H1 (cell line): ENCODE measurements around the gene EPB41L3. TPM values are rescaled to one million over a fixed set of nuclear protein-coding genes. Genes with fewer than 3 reads are reported as not detected.
A peak's percentile ranks its signal among the peaks of the same experiment; 100 is the strongest.

ENCODE experiments used
- CTCF ChIA-PET: fragments of 300-600 bp; sonication (Branson Sonifier 250); formaldehyde crosslinking; loops from one replicate; lab custom pipeline; 2021; ENCODE audit not compliant: partially characterized antibody; lab: Charles Lee
- POLR2A ChIA-PET: fragments of 300-600 bp; sonication (Branson Sonifier 250); formaldehyde crosslinking; loops from one replicate; lab custom pipeline; 2021; ENCODE audit warnings: inconsistent platforms; ENCODE audit not compliant: partially characterized antibody; lab: Charles Lee
- DNase-seq, 2 experiments: peaks; one replicate each; pipeline versions ENCODE4 v3.0.0 to v3.0.0-alpha.2; 2010 to 2022; ENCODE audit warnings: low spot score in 2 of 2, low read depth in 1 of 2, mixed read lengths in 1 of 2
- FAIRE-seq: peaks from 2 replicates; lab custom pipeline; 2011; peaks lifted over from hg19 to GRCh38; lab: Jason Lieb, UNC
- H2AFZ ChIP-seq: 2 replicates; pipeline ENCODE4 v1.8.1; 2012; ENCODE audit warnings: low read length, inconsistent platforms
- H2AK5ac ChIP-seq: 2 replicates; pipeline ENCODE4 v1.6.1; 2013; ENCODE audit warnings: low read depth, low read length
- H2BK120ac ChIP-seq: replicated peaks from 2 replicates; pipeline ENCODE3; 2013; ENCODE audit warnings: low read depth, low read length, inconsistent platforms
- H2BK12ac ChIP-seq: 2 replicates; pipeline ENCODE4 v1.6.1; 2013; ENCODE audit warnings: low read depth, low read length
- H2BK15ac ChIP-seq: 2 replicates; pipeline ENCODE4 v1.6.1; 2013; ENCODE audit warnings: low read length
- H2BK20ac ChIP-seq: 2 replicates; pipeline ENCODE4 v1.6.1; 2013; ENCODE audit warnings: low read length
- H2BK5ac ChIP-seq: 2 replicates; pipeline ENCODE4 v1.6.1; 2013; ENCODE audit warnings: low read depth, low read length
- H3K14ac ChIP-seq: 2 replicates; pipeline ENCODE4 v1.6.1; 2013; ENCODE audit warnings: inconsistent platforms; ENCODE audit not compliant: insufficient read length
- H3K18ac ChIP-seq: 2 replicates; pipeline ENCODE4 v1.6.1; 2013; ENCODE audit warnings: low read length; ENCODE audit errors: extremely low read depth
- H3K23ac ChIP-seq: 2 replicates; pipeline ENCODE4 v1.6.1; 2013; ENCODE audit warnings: inconsistent platforms; ENCODE audit not compliant: insufficient read length
- H3K23me2 ChIP-seq: 2 replicates; pipeline ENCODE4 v1.6.1; 2013; ENCODE audit warnings: low read depth, low read length
- H3K27ac ChIP-seq: 2 replicates; pipeline ENCODE4 v1.6.1; 2011; ENCODE audit warnings: low read depth, low read length, inconsistent platforms
- H3K27me3 ChIP-seq, 4 experiments: replicated peaks in 1 of 4; 1 replicate in 1 of 4; 2 replicates in 3 of 4; pipeline versions ENCODE4 v1.6.1 to v1.8.1; 2011 to 2013; ENCODE audit warnings: low read length in 3 of 4, mild to moderate bottlenecking in 3 of 4, inconsistent platforms in 2 of 4, mixed read lengths in 2 of 4, moderate library complexity in 1 of 4; ENCODE audit not compliant: control insufficient read depth in 3 of 4, insufficient read depth in 3 of 4; ENCODE audit errors: extremely low read depth in 1 of 4
- H3K36me3 ChIP-seq, 4 experiments: 2 replicates each; pipeline versions ENCODE4 v1.6.1 to v1.8.1; 2011 to 2013; ENCODE audit warnings: mild to moderate bottlenecking in 4 of 4, low read length in 3 of 4, moderate library complexity in 2 of 4, control low read depth in 1 of 4, inconsistent platforms in 1 of 4; ENCODE audit not compliant: insufficient read depth in 4 of 4, control insufficient read depth in 2 of 4
- H3K4ac ChIP-seq: replicated peaks from 2 replicates; pipeline ENCODE3; 2013; ENCODE audit warnings: low read length, low read depth, mixed read lengths, inconsistent platforms; ENCODE audit not compliant: insufficient read length
- H3K4me1 ChIP-seq, 4 experiments: replicated peaks in 1 of 4; 1 replicate in 1 of 4; 2 replicates in 3 of 4; pipeline versions ENCODE4 v1.6.1 to v1.8.1; 2011 to 2013; ENCODE audit warnings: low read length in 3 of 4, inconsistent platforms in 2 of 4, mixed read lengths in 1 of 4; ENCODE audit not compliant: insufficient read depth in 4 of 4, control insufficient read depth in 3 of 4
- H3K4me2 ChIP-seq, 2 experiments: 2 replicates each; pipeline versions ENCODE4 v1.6.1 to v1.8.1; 2011 to 2013; ENCODE audit warnings: low read depth in 2 of 2, low read length in 2 of 2, control low read depth in 1 of 2, inconsistent platforms in 1 of 2, mild to moderate bottlenecking in 1 of 2; ENCODE audit not compliant: insufficient read depth in 1 of 2
- H3K4me3 ChIP-seq, 4 experiments: fragments of 200-600, 300-600 bp in 1 of 4; sonication (generic), shearing (Covaris generic), sonication (Bioruptor Twin) in 1 of 4; 2 replicates each; pipeline versions ENCODE4 v1.5.1 to v1.8.1; 2011 to 2016; ENCODE audit warnings: low read length in 4 of 4, low read depth in 3 of 4, control low read depth in 2 of 4, inconsistent platforms in 2 of 4, mild to moderate bottlenecking in 2 of 4, mixed read lengths in 1 of 4, moderate library complexity in 1 of 4; ENCODE audit not compliant: insufficient read depth in 2 of 4; ENCODE audit errors: extremely low read depth in 1 of 4
- H3K56ac ChIP-seq: replicated peaks from 2 replicates; pipeline ENCODE3; 2013; ENCODE audit warnings: low read depth, mild to moderate bottlenecking, mixed read lengths, low read length, inconsistent platforms; ENCODE audit not compliant: insufficient read length
- H3K79me1 ChIP-seq: 2 replicates; pipeline ENCODE4 v1.6.1; 2013; ENCODE audit warnings: low read depth, low read length, control low read depth
- H3K79me2 ChIP-seq, 2 experiments: 2 replicates each; pipeline versions ENCODE4 v1.6.1 to v1.8.1; 2012 to 2013; ENCODE audit warnings: low read length in 2 of 2, mild to moderate bottlenecking in 2 of 2, inconsistent platforms in 1 of 2; ENCODE audit not compliant: insufficient read depth in 2 of 2, control insufficient read depth in 1 of 2
- H3K9ac ChIP-seq, 4 experiments: replicated peaks in 1 of 4; 1 replicate in 1 of 4; 2 replicates in 3 of 4; pipeline versions ENCODE4 v1.6.1 to v1.8.1; 2011 to 2013; ENCODE audit warnings: low read depth in 3 of 4, low read length in 3 of 4, control low read depth in 2 of 4, mild to moderate bottlenecking in 2 of 4, moderate library complexity in 2 of 4, inconsistent platforms in 1 of 4; ENCODE audit errors: extremely low read depth in 1 of 4
- H3K9me3 ChIP-seq, 2 experiments: 2 replicates each; pipeline versions ENCODE4 v1.6.1 to v1.8.1; 2012 to 2013; ENCODE audit warnings: mild to moderate bottlenecking in 2 of 2, moderate library complexity in 2 of 2, control low read depth in 1 of 2, inconsistent platforms in 1 of 2, low read depth in 1 of 2, low read length in 1 of 2, mixed read lengths in 1 of 2; ENCODE audit not compliant: insufficient read depth in 2 of 2
- H4K20me1 ChIP-seq, 2 experiments: replicated peaks in 1 of 2; 2 replicates each; pipeline versions ENCODE3 to v1.8.1; 2011 to 2013; ENCODE audit warnings: inconsistent platforms in 2 of 2, low read length in 2 of 2, mild to moderate bottlenecking in 1 of 2; ENCODE audit not compliant: insufficient read depth in 2 of 2, control insufficient read depth in 1 of 2
- H4K5ac ChIP-seq: 2 replicates; pipeline ENCODE4 v1.6.1; 2013; ENCODE audit warnings: low read length, low read depth, mixed read lengths, inconsistent platforms; ENCODE audit not compliant: insufficient read length
- H4K8ac ChIP-seq: 2 replicates; pipeline ENCODE4 v1.8.0; 2013; ENCODE audit warnings: mild to moderate bottlenecking, moderate library complexity, low read length, inconsistent platforms; ENCODE audit not compliant: insufficient read depth; ENCODE audit errors: extremely low read depth
- H4K91ac ChIP-seq: replicated peaks from 2 replicates; pipeline ENCODE3; 2013; ENCODE audit warnings: low read length, mixed read lengths, inconsistent platforms; ENCODE audit not compliant: insufficient read length
- RAD21 ChIP-seq, 2 experiments: IDR thresholded peaks in 1 of 2; conservative IDR thresholded peaks in 1 of 2; 2 replicates each; pipeline ENCODE4 v1.6.1; 2011; ENCODE audit warnings: low read depth in 2 of 2, low read length in 2 of 2, improper control_type of control experiment in 1 of 2, inconsistent platforms in 1 of 2, mild to moderate bottlenecking in 1 of 2, moderate library complexity in 1 of 2
- SP1 ChIP-seq: IDR thresholded peaks from 2 replicates; pipeline ENCODE4 v1.6.1; 2011; ENCODE audit warnings: low read depth, low read length
- WGBS, 2 experiments: shearing (Covaris generic) in 1 of 2; methylation state at CpG; one replicate each; pipeline versions ENCODE4 v1.1.6 to v1.1.7; 2013 to 2015; ENCODE audit warnings: low lambda C conversion rate in 2 of 2, mixed read lengths in 2 of 2, inconsistent platforms in 1 of 2, low coverage in 1 of 2, missing lambda C conversion rate in 1 of 2; ENCODE audit not compliant: insufficient replicate concordance in 2 of 2, insufficient coverage in 1 of 2, insufficient read length in 1 of 2; ENCODE audit errors: extremely low coverage in 1 of 2, missing lambda C conversion rate in 1 of 2; 5-methylcytosine and 5-hydroxymethylcytosine counted together
- polyA plus RNA-seq, 7 experiments: library from polyadenylated mRNA; depleted of rRNA in 3 of 7; stranded (reverse) in 5 of 7; unstranded in 2 of 7; fragments of >200 nt in 5 of 7; fragments of 200-250 nt in 2 of 7; gene quantifications; 1 replicate in 5 of 7; 2 replicates in 1 of 7; 4 replicates in 1 of 7; pipeline versions ENCODE4 v1.2.1 to v1.2.3, GENCODE V29; 2011 to 2013; ENCODE audit warnings: missing spikeins in 2 of 7, mixed read lengths in 2 of 7
- total RNA-seq: library from RNA; stranded (reverse); fragmentation: NEBNext Ultra II Directional; extraction: Animal tissue kit (Norgen Biotek cat#: 25700); gene quantifications from 2 replicates; pipeline ENCODE4 v1.2.1, GENCODE V29; 2021

The EPB41L3 gene
- total and polyA plus RNA-seq, 2 of the 8 experiments (the other 6 are each of a cell fraction or from before 2014, with no cell fraction given): 7.9 to 16.1 TPM

DNA sequence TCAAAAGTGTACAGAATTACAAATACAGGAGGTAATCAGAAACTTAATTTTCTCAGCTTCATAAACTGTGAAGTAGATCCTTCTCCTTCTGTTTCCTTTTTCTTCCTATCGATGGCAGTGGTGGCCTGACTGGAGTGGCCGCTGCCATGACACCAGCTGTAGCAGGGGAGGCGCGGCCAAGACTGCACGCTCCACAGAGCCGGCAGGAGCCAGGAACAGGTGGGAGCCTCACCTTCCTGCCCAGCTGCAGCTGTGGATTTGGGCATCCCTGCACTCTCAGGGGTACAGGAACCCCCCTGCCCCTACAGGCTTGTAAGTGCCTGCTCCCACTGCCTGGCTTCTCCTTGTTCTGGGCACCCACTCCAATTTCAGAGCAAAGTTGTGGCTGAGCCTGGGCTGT, 76.1 kb downstream of the EPB41L3 start:
- no peak overlapping the region for H2BK120ac ChIP-seq
- H2AK5ac ChIP-seq: no peak overlapping the region
- no peak overlapping the region for H4K5ac ChIP-seq
- no peak overlapping the region for H3K27ac ChIP-seq
- no peaks in the 10 kb centered on the region for H3K79me1 ChIP-seq
- H4K91ac ChIP-seq: peak overlapping the region; percentile 38
- peak in 1 of 2 experiments; percentile 15; a peak in 1 of 4 replicates for TF ChIP-seq RAD21 (IDR thresholded peaks at IDR 0.05 in 1 of 2, conservative IDR thresholded peaks at IDR 0.05 in 1 of 2; ENCODE audit: low read depth in 2 of 2, low read length in 2 of 2)
- TF ChIP-seq SP1: no peak
- no peak overlapping the region for H2BK5ac ChIP-seq
- H3K4me1 ChIP-seq: no peaks in the 10 kb centered on the region; a peak in 1 of 7 replicates
- H3K9ac ChIP-seq: no peak overlapping the region
- H3K79me2 ChIP-seq: no peaks in the 10 kb centered on the region
- no peak overlapping the region for H2BK12ac ChIP-seq
- 95% methylated on average over 6 of the region's 6 CpGs; no CpG with 5 or more reads in 1 of the 2 experiments for WGBS, 2 experiments
- H2BK20ac ChIP-seq: no peak overlapping the region
- no peak overlapping the region for H3K56ac ChIP-seq
- FAIRE-seq: no peak
- no peak overlapping the region for H3K4me2 ChIP-seq
- no peak overlapping the region for H4K8ac ChIP-seq
- POLR2A ChIA-PET: no interaction called here
- CTCF ChIA-PET: interaction anchor here (0.9 to 6.4 kb wide), 4 partner anchors 9 to 79 kb away, joined by 3 to 35 read pairs (median 3); no protein-coding TSS in a partner anchor
- H3K14ac ChIP-seq: no peak overlapping the region
- no peaks in the 10 kb centered on the region for H3K27me3 ChIP-seq
- no peak overlapping the region for H2BK15ac ChIP-seq
- H3K36me3 ChIP-seq: no peaks in the 10 kb centered on the region
- H3K23me2 ChIP-seq: no peaks in the 10 kb centered on the region
- H3K18ac ChIP-seq: no peak overlapping the region
- H2AFZ ChIP-seq: no peak overlapping the region
- no peak overlapping the region for H3K23ac ChIP-seq
- no peak overlapping the region for H3K4me3 ChIP-seq
- DNase-seq: no peak
- no peaks in the 10 kb centered on the region for H3K9me3 ChIP-seq
- H3K4ac ChIP-seq: no peak overlapping the region
- no peaks in the 10 kb centered on the region for H4K20me1 ChIP-seq
